GM18907 (cell line): Measurements from ENCODE around the gene SNRNP27.

ENCODE experiments used
- ATAC-seq: cut with Tn5 transposase; IDR thresholded peaks from one replicate; pipeline ENCODE4 v1.9.1; 2021; ENCODE audit warnings: mild to moderate bottlenecking, moderate library complexity; ENCODE audit not compliant: unreplicated experiment

SNRNP27 gene

GRCh38 chr2:69914950-69915945 is 21.5 kb downstream of the SNRNP27 start, which contains the start of gene MXD1:
Gene MXD1 (plus strand): TSS chr2:69915109. CDS start chr2:69915331, 222 bp downstream.
- no peak for ATAC-seq

GRCh38 chr2:69916106-69916505 is 22.4 kb downstream of the SNRNP27 start:
- no peak for ATAC-seq

GRCh38 chr2:69917852-69918251 is 24.1 kb downstream of the SNRNP27 start:
- no peak for ATAC-seq

- no peak for ATAC-seq
These were observed 24.6 kb downstream of the SNRNP27 start for GRCh38 chr2:69918401-69918800.

- ATAC-seq = no peak
These were observed 29.4 kb downstream of the SNRNP27 start for GRCh38 chr2:69923116-69923515.

GRCh38 chr2:69926849-69927515 is 33.2 kb downstream of the SNRNP27 start:
- ATAC-seq = no peak

GRCh38 chr2:69931832-69932595 is 38.3 kb downstream of the SNRNP27 start:
- no peak for ATAC-seq

- no peak for ATAC-seq
These were observed 38.8 kb downstream of the SNRNP27 start for GRCh38 chr2:69932596-69932922.

GRCh38 chr2:69933254-69933828 is 39.6 kb downstream of the SNRNP27 start:
- ATAC-seq = no peak

- no peak for ATAC-seq
These were observed 40.3 kb downstream of the SNRNP27 start for GRCh38 chr2:69933839-69934613.

- ATAC-seq = no peak
These were observed 40.8 kb downstream of the SNRNP27 start for GRCh38 chr2:69934614-69934908.

- no peak for ATAC-seq
These were observed 41.3 kb downstream of the SNRNP27 start for GRCh38 chr2:69935011-69935410.

GRCh38 chr2:69936906-69937305 is 43.1 kb downstream of the SNRNP27 start:
- no peak for ATAC-seq

GRCh38 chr2:69937968-69938367 is 44.2 kb downstream of the SNRNP27 start:
- no peak for ATAC-seq

GRCh38 chr2:69939722-69940121 is 46.0 kb downstream of the SNRNP27 start:
- no peak for ATAC-seq

GRCh38 chr2:69940691-69941090 is 46.9 kb downstream of the SNRNP27 start:
- no peak for ATAC-seq

GRCh38 chr2:69943000-69943842 is 49.5 kb downstream of the SNRNP27 start:
- no peak for ATAC-seq

- no peak for ATAC-seq
These were observed 50.2 kb downstream of the SNRNP27 start for GRCh38 chr2:69943843-69944525.

- no peak for ATAC-seq
These were observed 51.0 kb downstream of the SNRNP27 start for GRCh38 chr2:69944756-69945155.
